Measurements from ENCODE around the gene SLC39A9.
A peak's percentile ranks its signal among the peaks of the same experiment; 100 is the strongest.

Gene SLC39A9, protein sequence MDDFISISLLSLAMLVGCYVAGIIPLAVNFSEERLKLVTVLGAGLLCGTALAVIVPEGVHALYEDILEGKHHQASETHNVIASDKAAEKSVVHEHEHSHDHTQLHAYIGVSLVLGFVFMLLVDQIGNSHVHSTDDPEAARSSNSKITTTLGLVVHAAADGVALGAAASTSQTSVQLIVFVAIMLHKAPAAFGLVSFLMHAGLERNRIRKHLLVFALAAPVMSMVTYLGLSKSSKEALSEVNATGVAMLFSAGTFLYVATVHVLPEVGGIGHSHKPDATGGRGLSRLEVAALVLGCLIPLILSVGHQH

GRCh38 chr14:69398053-69398817 is at the start of gene SLC39A9, which contains the start of gene ERH:
SLC39A9 (plus strand) TSS chr14:69398692; CDS start chr14:69399370, 678 bp downstream.
ERH (minus strand) TSS chr14:69398299; CDS start chr14:69398233, 66 bp downstream.
- DNase-seq (ENCODE audit: low read depth in 2 of 2, low spot score in 1 of 2), result peak; percentile 80 to 89

DNA sequence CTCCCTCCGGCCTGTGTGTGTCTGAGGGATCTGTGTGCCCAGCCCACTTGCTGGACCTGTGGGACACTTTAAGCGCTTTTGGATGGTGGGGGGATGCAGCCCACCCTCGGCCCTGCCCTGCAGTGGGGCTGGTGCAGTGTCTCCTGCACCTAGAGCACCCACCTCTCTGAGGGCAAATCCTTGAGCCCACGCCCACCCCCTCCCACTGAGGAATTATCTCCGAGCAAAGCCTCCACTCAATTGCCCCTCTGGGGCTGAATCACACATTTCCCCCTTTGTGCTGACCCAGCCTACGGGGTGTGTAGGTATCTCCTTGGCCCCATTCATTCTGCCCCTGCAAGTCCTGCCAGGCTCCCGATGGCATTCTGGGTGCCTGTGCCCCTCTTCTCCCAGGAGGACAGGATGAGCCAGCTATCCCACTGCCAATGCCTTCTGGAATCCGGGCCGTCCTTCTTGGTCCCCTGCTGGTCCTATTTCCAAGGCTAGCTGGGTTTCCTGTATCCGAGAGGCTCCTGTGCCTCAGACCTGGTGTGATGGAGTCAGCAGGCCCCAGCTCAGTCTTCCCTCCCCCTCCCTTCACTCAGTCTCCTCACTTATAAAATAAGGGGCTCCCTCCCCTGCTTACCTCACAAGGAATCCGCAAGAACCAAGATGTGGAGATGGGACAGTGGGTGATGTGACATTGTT is 49.3 kb upstream of the SLC39A9 start:
- DNase-seq (ENCODE audit: low read depth in 2 of 2, low spot score in 1 of 2), result no peak

DNA sequence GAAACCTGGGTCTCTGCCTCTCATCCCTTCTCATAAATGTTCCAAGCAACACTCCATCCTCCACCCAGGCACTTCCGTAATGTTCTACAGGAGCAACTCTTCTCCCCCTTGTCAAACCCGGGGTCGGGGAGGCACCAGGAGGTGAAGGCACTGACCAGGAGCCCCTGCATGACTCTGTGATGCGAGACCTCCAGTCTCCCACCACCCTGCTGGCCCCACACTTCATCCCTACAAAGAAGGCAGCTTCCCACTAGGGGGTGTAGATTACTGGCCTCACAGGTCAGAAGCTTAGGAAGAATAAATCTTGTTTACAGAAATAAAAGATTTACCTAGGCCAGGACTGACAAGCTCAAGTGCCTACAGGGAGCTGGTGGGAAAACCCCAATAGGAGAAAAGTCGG is 47.6 kb upstream of the SLC39A9 start:
- no peak for DNase-seq (ENCODE audit: low read depth in 2 of 2, low spot score in 1 of 2)

DNA sequence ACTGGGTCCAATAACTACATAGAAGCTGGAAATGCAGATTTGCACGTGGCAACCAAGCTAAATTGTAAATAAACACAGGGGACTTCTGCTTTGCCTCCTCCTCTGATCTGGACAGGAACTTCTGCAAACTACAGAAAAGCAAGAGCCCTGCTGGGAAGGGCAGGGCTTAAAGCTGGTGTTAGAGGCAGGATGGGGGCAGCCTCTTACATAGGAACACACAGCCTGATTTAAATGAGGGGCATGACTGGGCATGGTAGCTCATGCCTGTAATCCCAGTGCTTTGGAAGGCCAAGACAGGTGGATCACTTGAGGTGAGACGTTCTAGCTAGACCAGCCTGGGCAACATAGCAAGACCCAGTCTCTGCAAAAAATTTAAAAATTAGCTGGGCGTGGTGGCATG is 47.1 kb upstream of the SLC39A9 start:
- DNase-seq (ENCODE audit: low read depth in 2 of 2, low spot score in 1 of 2), result no peak

DNA sequence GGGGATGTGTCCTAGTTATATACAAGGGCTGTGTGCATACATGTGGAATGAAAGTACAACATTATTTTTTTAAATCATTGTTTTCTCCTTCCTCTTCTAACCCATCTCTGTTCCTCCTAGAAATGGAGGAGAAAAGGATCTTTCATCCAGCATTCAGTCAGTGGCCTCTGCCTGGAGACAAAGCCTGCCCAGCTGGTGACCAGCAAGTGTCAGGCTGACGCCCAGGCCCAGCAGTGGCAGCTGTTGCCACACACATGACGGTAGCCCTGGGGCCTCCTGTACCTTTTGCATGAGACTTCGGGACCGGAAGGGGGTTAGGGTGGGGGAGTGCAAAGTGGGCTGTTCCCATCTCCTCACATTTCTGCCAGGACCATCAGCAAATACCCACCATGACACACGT is 46.6 kb upstream of the SLC39A9 start:
- DNase-seq (ENCODE audit: low read depth in 2 of 2, low spot score in 1 of 2), result no peak

- DNase-seq (ENCODE audit: low read depth in 2 of 2, low spot score in 1 of 2), result no peak
Measured at GRCh38 chr14:69353168-69353567, 45.3 kb upstream of the SLC39A9 start.

- DNase-seq (ENCODE audit: low read depth in 2 of 2, low spot score in 1 of 2), result no peak
Measured at GRCh38 chr14:69354383-69355153, 43.9 kb upstream of the SLC39A9 start.

DNA sequence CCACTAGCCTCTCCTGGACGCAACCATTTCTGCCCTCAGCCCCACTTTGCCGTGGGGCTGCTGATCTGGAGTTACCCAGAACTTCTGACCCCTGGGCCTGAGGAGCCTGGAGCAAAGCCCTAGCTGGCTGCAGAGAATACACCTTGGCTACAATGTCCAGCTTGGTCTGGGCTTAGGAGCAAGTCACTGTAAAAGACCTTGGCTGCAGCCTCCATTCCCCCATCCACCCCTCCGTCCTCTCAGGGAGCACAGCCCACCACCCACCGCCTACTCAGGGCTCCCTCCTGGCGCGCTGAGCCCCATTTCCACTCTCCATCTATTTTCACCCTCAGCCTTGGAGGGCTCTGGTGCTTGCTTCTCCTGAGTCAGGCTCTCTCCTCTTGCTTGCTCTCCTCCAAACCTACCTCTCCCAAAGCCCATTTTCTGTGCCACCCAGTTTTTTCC is 43.3 kb upstream of the SLC39A9 start:
- DNase-seq (ENCODE audit: low read depth in 2 of 2, low spot score in 1 of 2), result no peak

- DNase-seq (ENCODE audit: low read depth in 2 of 2, low spot score in 1 of 2), result no peak
Measured at GRCh38 chr14:69355607-69356281, 42.7 kb upstream of the SLC39A9 start.

DNA sequence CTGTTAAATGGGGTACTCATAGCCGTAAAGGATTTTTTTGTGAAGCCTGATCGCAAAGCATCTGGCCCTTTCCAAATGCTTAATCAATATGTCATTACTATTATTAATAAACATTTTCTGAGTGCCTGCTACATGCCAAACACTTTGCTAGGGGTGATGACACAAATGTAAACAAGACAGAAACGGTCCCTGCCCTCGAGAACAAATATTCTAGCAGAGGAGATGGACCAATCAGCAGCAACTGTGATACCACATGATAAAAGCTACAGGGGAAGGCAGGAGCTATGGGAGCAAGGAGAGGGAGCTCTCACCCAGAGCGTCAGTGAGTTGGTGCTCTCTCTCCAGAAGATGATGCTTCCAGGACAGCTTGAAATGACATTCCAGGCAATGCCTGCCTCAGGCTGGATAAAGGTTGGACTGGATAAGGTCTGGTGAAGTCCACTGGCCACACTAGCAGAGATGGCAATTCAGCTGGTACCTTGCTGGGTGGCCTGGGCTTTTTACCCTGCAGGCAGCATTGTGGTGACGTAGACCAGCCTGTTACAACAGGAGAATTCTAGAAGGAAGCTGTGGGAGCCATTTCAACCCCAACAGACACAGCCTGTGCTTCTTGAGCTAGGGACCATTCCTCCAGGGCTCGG is 41.5 kb upstream of the SLC39A9 start:
- no peak for DNase-seq (ENCODE audit: low read depth in 2 of 2, low spot score in 1 of 2)

GRCh38 chr14:69357544-69358200 is 40.8 kb upstream of the SLC39A9 start:
- DNase-seq (ENCODE audit: low read depth in 2 of 2, low spot score in 1 of 2), result no peak

DNA sequence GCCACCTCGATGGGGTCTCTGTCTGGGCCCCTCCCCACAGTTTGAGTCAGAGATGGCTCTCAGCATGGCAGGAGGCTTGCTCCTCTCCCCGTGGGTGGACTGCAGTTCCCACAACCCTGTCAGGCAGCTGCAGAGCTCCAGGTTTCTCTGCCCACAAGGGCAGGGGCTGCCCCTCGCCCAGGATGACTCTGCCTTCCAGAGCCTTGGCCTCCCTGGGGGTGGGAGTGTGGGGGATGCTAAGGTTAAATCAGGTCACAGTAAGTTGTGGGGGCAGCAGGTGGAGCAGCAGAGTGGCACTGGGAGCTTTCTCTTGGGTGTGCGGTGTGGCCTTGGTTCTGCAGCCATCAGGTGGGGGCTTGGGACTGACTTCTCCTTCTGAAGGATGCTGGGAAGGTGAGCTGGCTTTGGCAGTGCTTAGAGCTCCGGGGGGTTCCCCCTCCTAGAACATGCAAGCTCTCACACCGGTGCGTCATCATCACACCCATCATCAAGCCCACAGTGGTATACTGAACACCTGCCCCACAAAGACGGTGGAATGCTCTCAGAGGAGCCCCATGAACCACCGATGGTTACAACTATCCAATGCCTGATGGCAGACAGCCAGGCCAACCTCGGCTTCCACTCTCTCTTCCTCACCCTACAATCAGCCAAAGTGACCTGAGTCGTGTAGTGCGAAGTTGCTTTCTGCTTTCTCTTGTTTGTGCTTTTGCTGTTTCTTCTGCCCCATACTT is 40.1 kb upstream of the SLC39A9 start:
- no peak for DNase-seq (ENCODE audit: low read depth in 2 of 2, low spot score in 1 of 2)

- DNase-seq (ENCODE audit: low read depth in 2 of 2, low spot score in 1 of 2), result no peak
Measured at GRCh38 chr14:69358966-69359365, 39.5 kb upstream of the SLC39A9 start.

DNA sequence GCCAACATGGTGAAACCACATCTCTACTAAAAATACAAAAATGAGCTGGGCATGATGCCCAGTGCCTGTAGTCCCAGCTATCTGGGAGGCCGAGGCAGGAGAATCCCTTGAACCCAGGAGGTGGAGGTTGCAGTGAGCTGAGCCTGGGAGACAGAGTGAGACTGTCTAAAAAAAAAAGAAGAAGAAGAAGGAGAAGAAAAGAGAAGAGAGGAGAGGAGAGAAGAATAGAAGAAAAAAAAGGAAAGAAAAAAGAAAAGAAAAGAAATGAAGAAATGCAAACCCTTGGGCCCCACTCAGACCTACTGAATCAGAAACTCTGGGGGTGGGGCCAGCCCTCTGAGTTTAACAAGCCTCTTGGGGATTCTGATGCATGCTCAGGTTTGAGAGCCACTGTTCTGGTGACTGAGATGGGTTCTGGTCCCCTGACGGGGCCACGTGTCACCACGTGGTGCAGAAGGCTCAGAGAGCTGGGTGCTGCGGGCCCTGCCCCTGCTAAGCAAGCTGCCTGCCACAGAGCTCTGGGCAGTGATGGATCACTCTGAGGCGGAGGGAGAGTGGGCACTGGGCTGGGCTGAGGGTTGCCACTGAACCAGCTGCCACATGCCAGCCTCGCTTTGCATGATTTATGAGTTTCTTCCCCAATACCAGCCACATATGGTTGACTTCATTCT is 37.9 kb upstream of the SLC39A9 start:
- DNase-seq (ENCODE audit: low read depth in 2 of 2, low spot score in 1 of 2), result no peak

GRCh38 chr14:69363055-69363454 is 35.4 kb upstream of the SLC39A9 start:
- DNase-seq (ENCODE audit: low read depth in 2 of 2, low spot score in 1 of 2), result no peak

- DNase-seq (ENCODE audit: low read depth in 2 of 2, low spot score in 1 of 2), result no peak
Measured at GRCh38 chr14:69363964-69364363, 34.5 kb upstream of the SLC39A9 start.

DNA sequence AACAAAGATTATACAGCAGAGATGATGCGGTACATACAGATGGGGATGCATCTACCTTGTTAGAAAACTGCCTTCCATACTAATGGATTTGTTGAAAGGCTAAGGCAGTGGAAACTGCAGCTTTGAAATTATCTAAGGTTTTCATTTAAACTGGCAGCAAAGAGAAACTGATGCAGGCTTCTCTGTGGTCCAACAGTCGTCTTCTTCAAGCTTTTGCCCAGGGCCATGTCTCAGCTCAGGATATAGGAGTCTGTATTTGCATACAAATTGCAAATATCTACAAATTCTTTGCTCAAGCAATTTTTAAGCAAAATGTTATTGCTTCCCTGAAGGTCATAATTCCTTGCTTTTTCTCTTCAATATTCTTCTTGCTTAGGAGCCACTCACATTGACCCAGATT is 34.1 kb upstream of the SLC39A9 start:
- DNase-seq (ENCODE audit: low read depth in 2 of 2, low spot score in 1 of 2), result no peak

DNA sequence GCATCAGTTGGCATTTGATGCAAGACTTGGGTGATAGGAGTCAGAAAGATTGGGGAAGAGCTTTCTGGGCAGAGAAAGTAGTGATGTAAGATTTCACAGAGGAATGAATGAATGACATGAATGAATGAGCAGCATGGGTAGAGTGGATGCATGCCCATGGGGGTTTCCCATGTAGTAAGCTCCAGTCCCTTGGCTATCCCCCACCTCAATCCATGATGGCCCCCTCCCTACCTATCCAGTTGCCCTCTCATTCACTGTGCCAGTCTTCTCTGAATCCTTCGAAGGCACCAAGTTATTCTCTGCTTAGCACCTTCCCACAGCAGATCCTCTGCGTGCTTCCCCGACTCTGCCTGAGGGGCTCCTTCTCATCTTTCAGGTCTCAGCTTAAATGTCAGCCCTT is 32.4 kb upstream of the SLC39A9 start:
- DNase-seq (ENCODE audit: low read depth in 2 of 2, low spot score in 1 of 2), result no peak
